IPS-18a (cell line): Measurements from ENCODE around the gene ERCC6L2.

ENCODE experiments used
- H3K27ac ChIP-seq: one replicate; pipeline ENCODE4 v1.5.1; 2013; ENCODE audit warnings: low read length
- H3K27me3 ChIP-seq: one replicate; pipeline ENCODE4 v1.6.1; 2013; ENCODE audit warnings: mild to moderate bottlenecking, low read length; ENCODE audit not compliant: control insufficient read depth, insufficient read depth
- H3K36me3 ChIP-seq: one replicate; pipeline ENCODE4 v1.6.1; 2013; ENCODE audit warnings: low read depth, low read length; ENCODE audit not compliant: control insufficient read depth
- H3K4me1 ChIP-seq: one replicate; pipeline ENCODE4 v1.6.1; 2013; ENCODE audit warnings: low read depth, low read length; ENCODE audit not compliant: control insufficient read depth
- H3K4me3 ChIP-seq: one replicate; pipeline ENCODE4 v1.5.1; 2013; ENCODE audit warnings: low read length
- H3K9ac ChIP-seq: one replicate; pipeline ENCODE4 v1.6.1; 2013; ENCODE audit warnings: mild to moderate bottlenecking, low read length, moderate library complexity
- H3K9me3 ChIP-seq: one replicate; pipeline ENCODE4 v1.6.1; 2013; ENCODE audit warnings: low read depth, low read length; ENCODE audit not compliant: control insufficient read depth

The ERCC6L2 gene

DNA sequence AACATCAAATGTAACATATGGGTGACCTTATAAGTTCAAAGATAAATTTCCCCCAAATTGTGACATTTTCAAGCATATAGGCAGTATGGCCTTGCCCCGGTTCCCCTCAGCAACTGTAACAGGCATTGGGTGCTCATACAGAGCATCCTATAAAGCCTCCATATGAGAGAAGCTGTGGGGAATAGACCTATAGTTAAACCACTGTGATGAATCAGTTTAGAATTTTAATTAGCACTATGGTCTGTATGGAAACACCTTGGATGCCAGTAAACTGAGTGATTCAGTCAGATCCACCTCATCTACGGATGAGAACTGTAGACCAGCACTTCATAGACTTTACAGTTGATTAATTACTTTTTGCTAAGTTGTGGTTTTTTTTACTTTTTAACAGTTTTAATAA lies 79.4 kb downstream of the ERCC6L2 start:
- H3K36me3 ChIP-seq = peaks cover 11% of the 10 kb centered on the region
- no peak overlapping the region for H3K27ac ChIP-seq
- no peaks in the 10 kb centered on the region for H3K27me3 ChIP-seq
- H3K9me3 ChIP-seq = no peaks in the 10 kb centered on the region
- no peak overlapping the region for H3K4me3 ChIP-seq
- no peak overlapping the region for H3K9ac ChIP-seq
- H3K4me1 ChIP-seq = no peaks in the 10 kb centered on the region

GRCh38 chr9:95962936-95963335 lies 87.4 kb downstream of the ERCC6L2 start:
- Histone ChIP-seq H3K9me3 (no peaks in the 10 kb centered on the region), H3K36me3 (peaks cover 3% of the 10 kb centered on the region), H3K9ac (no peak overlapping the region), H3K27ac (no peak overlapping the region), H3K27me3 (no peaks in the 10 kb centered on the region), H3K4me3 (no peak overlapping the region), H3K4me1 (no peaks in the 10 kb centered on the region)

- H3K4me1 ChIP-seq = no peaks in the 10 kb centered on the region
- no peak overlapping the region for H3K9ac ChIP-seq
- no peaks in the 10 kb centered on the region for H3K27me3 ChIP-seq
- H3K9me3 ChIP-seq = no peaks in the 10 kb centered on the region
- H3K36me3 ChIP-seq = peaks cover 3% of the 10 kb centered on the region
- H3K27ac ChIP-seq = no peak overlapping the region
- H3K4me3 ChIP-seq = no peak overlapping the region
These were observed 88.2 kb downstream of the ERCC6L2 start for GRCh38 chr9:95963659-95964058.

- peaks cover 8% of the 10 kb centered on the region for H3K36me3 ChIP-seq
- H3K4me1 ChIP-seq = no peaks in the 10 kb centered on the region
- H3K27me3 ChIP-seq = no peaks in the 10 kb centered on the region
- no peak overlapping the region for H3K4me3 ChIP-seq
- no peak overlapping the region for H3K9ac ChIP-seq
- no peak overlapping the region for H3K27ac ChIP-seq
- no peaks in the 10 kb centered on the region for H3K9me3 ChIP-seq
These were observed 90.8 kb downstream of the ERCC6L2 start for GRCh38 chr9:95966306-95966705.

DNA sequence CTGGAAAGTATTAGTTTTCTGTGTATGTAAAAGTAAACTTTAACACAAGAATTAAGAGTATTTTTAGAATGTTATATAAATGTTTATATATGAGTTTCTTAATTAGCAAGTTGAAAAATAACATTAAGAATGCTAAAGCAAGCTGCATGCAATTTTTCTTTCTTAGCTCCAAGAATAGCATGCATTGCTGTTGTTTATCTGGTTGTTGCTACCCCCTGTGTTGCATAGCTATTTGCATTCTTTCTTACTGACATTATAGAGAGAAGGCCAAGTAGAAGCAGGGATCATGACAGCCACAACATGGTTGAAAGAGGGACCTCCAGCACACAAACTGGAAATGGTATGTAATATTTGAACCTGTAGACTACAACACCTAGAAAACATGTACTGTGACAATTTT lies 94.8 kb downstream of the ERCC6L2 start:
- Histone ChIP-seq H3K9me3 (no peaks in the 10 kb centered on the region), H3K4me3 (no peak overlapping the region), H3K9ac (no peak overlapping the region), H3K36me3 (peaks cover 22% of the 10 kb centered on the region), H3K27ac (no peak overlapping the region), H3K4me1 (no peaks in the 10 kb centered on the region), H3K27me3 (no peaks in the 10 kb centered on the region)

DNA sequence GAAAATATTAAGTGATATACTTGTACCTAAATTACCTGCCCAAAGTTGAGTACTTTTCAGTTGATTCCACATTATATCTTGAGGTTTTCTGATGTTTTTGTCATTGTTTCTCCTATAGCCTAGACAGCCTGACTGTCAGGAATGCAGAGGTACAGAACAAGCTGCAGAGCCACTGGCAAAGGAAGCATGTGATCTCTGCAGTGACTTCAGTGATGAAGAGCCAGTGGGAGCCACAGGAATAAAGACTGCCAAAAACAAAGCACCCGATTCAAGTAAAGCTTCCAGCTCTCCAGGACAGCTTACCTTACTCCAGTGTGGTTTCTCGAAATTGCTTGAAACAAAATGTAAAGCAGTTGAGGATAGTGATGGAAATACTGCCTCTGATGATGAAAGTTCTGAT lies 96.3 kb downstream of the ERCC6L2 start:
- Histone ChIP-seq H3K4me3 (no peak overlapping the region), H3K36me3 (peaks cover 22% of the 10 kb centered on the region), H3K27me3 (no peaks in the 10 kb centered on the region), H3K4me1 (no peaks in the 10 kb centered on the region), H3K27ac (no peak overlapping the region), H3K9ac (no peak overlapping the region), H3K9me3 (no peaks in the 10 kb centered on the region)

DNA sequence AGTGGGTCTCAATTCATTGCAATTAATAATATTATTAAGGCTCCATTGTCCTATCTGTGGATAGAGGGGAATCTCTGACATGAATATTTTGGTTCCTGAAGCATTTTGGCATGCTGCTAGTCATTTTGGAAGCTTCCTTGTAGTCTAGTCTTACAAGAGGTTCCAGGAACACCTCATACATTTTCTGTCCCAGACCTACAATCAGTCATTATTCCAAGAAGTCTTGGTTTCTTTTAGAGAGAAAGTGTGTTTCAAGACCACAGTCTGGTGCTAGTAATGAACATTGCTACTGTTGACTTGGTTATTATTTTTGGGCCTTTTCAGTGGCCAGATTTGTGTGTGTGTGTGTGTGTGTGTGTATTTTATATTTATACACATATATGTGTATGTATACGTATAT lies 98.9 kb downstream of the ERCC6L2 start:
- no peak overlapping the region for H3K27ac ChIP-seq
- peaks cover 24% of the 10 kb centered on the region for H3K36me3 ChIP-seq
- no peaks in the 10 kb centered on the region for H3K4me1 ChIP-seq
- no peaks in the 10 kb centered on the region for H3K9me3 ChIP-seq
- H3K9ac ChIP-seq = no peak overlapping the region
- no peak overlapping the region for H3K4me3 ChIP-seq
- H3K27me3 ChIP-seq = no peaks in the 10 kb centered on the region

DNA sequence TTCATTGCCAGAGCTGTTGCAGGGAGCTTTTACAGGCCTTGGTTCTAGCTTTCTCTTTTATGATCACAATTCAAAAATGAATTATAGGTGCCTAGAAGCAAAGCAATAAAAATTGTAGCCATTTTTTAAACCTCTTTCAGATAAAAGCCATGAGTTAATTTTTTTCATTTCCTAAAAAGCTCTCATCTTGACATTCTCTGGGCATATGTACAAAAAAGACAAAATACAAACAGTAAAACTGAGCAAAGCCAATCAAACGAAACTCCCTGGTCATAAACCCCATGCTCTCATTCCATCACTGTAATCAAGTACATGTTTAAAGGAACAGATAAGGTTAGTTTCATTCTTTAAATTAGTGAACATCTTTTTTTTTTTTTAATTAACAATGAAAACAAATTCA lies 101.9 kb downstream of the ERCC6L2 start:
- Histone ChIP-seq H3K27me3 (no peaks in the 10 kb centered on the region), H3K9ac (no peak overlapping the region), H3K9me3 (no peaks in the 10 kb centered on the region), H3K4me1 (no peaks in the 10 kb centered on the region), H3K36me3 (peaks cover 12% of the 10 kb centered on the region), H3K4me3 (no peak overlapping the region), H3K27ac (no peak overlapping the region)

GRCh38 chr9:95978106-95978505 lies 102.6 kb downstream of the ERCC6L2 start:
- no peak overlapping the region for H3K9ac ChIP-seq
- no peaks in the 10 kb centered on the region for H3K27me3 ChIP-seq
- H3K9me3 ChIP-seq = no peaks in the 10 kb centered on the region
- H3K27ac ChIP-seq = no peak overlapping the region
- H3K4me3 ChIP-seq = no peak overlapping the region
- H3K4me1 ChIP-seq = no peaks in the 10 kb centered on the region
- H3K36me3 ChIP-seq = peaks cover 5% of the 10 kb centered on the region

DNA sequence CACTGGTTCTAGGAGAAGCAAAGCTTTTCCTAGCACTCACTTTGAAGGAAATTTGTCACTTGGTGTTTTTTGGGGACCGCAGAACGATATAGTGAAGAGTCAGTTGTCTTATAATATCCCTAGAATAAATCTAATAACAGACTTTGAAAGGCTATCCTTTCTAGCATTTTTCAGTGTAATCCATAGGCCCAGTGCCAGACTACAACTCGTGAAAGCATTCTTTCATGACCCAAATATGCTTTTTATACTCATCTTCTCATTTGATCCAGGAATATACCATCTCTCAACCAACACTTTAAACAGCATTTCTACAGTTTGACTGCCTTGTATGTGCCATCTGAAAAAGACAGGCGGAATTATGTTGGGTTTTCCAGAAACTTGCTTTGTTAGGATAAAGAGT lies 104.0 kb downstream of the ERCC6L2 start:
- H3K27me3 ChIP-seq = no peaks in the 10 kb centered on the region
- no peak overlapping the region for H3K4me3 ChIP-seq
- H3K36me3 ChIP-seq = peaks cover 4% of the 10 kb centered on the region
- no peaks in the 10 kb centered on the region for H3K4me1 ChIP-seq
- H3K9ac ChIP-seq = no peak overlapping the region
- H3K9me3 ChIP-seq = no peaks in the 10 kb centered on the region
- H3K27ac ChIP-seq = no peak overlapping the region

GRCh38 chr9:95980262-95981125 lies 105.0 kb downstream of the ERCC6L2 start:
- no peak overlapping the region for H3K9ac ChIP-seq
- no peaks in the 10 kb centered on the region for H3K4me1 ChIP-seq
- H3K27me3 ChIP-seq = no peaks in the 10 kb centered on the region
- H3K36me3 ChIP-seq = peaks cover 4% of the 10 kb centered on the region
- H3K4me3 ChIP-seq = no peak overlapping the region
- no peak overlapping the region for H3K27ac ChIP-seq
- no peaks in the 10 kb centered on the region for H3K9me3 ChIP-seq

DNA sequence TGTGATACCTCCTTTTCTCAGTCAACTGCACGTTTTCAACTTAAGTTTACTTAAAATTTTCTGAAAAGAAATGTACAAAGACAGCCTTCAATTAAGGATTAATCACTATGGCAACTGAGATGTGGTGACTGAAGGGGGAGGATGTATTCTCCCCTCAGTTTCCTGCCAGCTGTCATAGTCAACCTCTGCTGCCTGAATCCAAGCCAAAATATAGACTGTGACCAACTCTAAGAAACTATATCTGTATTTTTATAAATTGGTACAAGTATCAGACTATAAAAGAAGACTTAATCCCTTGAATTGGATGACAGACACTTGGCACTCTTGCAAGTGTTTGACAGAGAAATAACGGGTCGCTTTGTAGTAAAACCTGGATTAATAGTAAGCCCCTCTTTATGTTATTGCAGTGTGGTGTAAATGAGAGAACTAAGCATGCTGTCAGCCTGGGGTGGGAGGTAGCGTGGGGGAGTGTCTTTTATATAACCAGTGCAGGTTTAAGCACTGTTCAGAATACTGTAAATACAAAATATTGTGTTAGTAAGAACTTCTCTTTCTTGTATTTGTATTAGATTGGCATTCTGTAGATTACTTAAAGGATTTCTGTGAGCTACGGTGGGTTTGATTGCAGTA lies 106.4 kb downstream of the ERCC6L2 start:
- Histone ChIP-seq H3K9me3 (no peaks in the 10 kb centered on the region), H3K27me3 (no peaks in the 10 kb centered on the region), H3K9ac (no peak overlapping the region), H3K4me3 (no peak overlapping the region), H3K4me1 (no peaks in the 10 kb centered on the region), H3K27ac (no peak overlapping the region), H3K36me3 (peaks cover 8% of the 10 kb centered on the region)
